GM12878 (cell line): ENCODE measurements around the gene INO80D. TPM values are rescaled to one million over a fixed set of nuclear protein-coding genes. Genes with fewer than 3 reads are reported as not detected.

Experiments
- polyA plus RNA-seq, 11 experiments: library from polyadenylated mRNA; depleted of rRNA in 4 of 11; unstranded in 6 of 11; stranded (reverse) in 5 of 11; fragments of >200 nt; fragmentation: Nextera tagmentation in 4 of 11; fragmentation: Illumina TruSeq in 1 of 11; extraction: Ambion mirVana in 4 of 11; extraction: Trizol in 1 of 11; gene quantifications; 1 replicate in 1 of 11; 2 replicates in 10 of 11; pipeline versions ENCODE4 v1.2.1 to v1.2.3, GENCODE V29; 2011 to 2016; ENCODE audit warnings: inconsistent platforms in 2 of 11, missing spikeins in 2 of 11, low read depth in 1 of 11
- small RNA-seq: library from RNA; depleted of rRNA; stranded (forward); fragments of <200 nt; gene quantifications from one replicate; pipeline ENCODE3, GENCODE V24; 2014
- total RNA-seq, 4 experiments: library from RNA; depleted of rRNA in 3 of 4; stranded (reverse); fragments of >200 nt in 3 of 4; fragmentation: Illumina TruSeq in 1 of 4; extraction: Trizol in 1 of 4; gene quantifications; 2 replicates each; pipeline versions ENCODE4 v1.2.1 to v1.2.3, GENCODE V29; 2013 to 2021

Gene INO80D
- total and polyA plus RNA-seq, 10 of the 15 experiments (the other 5 are each of a cell fraction or from before 2014, with no cell fraction given), result 0.73 to 16.3 (median 4.7) TPM

Small RNA genes within 50 kb of the gene (small RNA-seq; reads per million reads assigned to genes)
- gene RF00006 (not detected), gene RF00019 (not detected)

Other genes starting within 250 kb of the INO80D start
- 86.4 and 102 TPM in 2 replicates for gene NDUFS1, start 73.3 kb upstream of the INO80D start, total RNA-seq (2014; rRNA removed)
- 97.9 and 98.9 TPM in 2 replicates for gene NDUFS1, start 73.3 kb upstream of the INO80D start, total RNA-seq (2014; rRNA removed; fragmentation: Illumina TruSeq; extraction: Trizol)
- gene NDUFS1, start 73.3 kb upstream of the INO80D start, total RNA-seq (2021), result 89.0 and 90.6 TPM in 2 replicates
- 106 and 127 TPM in 2 replicates for gene NDUFS1, start 73.3 kb upstream of the INO80D start, polyA plus RNA-seq (2011; rRNA removed)
- gene NDUFS1, start 73.3 kb upstream of the INO80D start, polyA plus RNA-seq (2014; fragmentation: Illumina TruSeq; extraction: Trizol), result 106 and 108 TPM in 2 replicates
- gene NDUFS1, start 73.3 kb upstream of the INO80D start, polyA plus RNA-seq (2014; fragmentation: Nextera tagmentation; extraction: Ambion mirVana), result 10 to 100 TPM; 62.6 to 69.3 TPM
- 71.7 and 78.9 TPM in 2 replicates for gene NDUFS1, start 73.3 kb upstream of the INO80D start, polyA plus RNA-seq (2014; rRNA removed)
- 10 to 100 TPM; 91.7 to 92.9 TPM for gene NDUFS1, start 73.3 kb upstream of the INO80D start, polyA plus RNA-seq (2016; fragmentation: Nextera tagmentation; extraction: Ambion mirVana)
- 992 and 1,044 TPM in 2 replicates for gene EEF1B2, start 73.7 kb upstream of the INO80D start, total RNA-seq (2014; rRNA removed)
- gene EEF1B2, start 73.7 kb upstream of the INO80D start, total RNA-seq (2014; rRNA removed; fragmentation: Illumina TruSeq; extraction: Trizol), result 1,687 and 1,688 TPM in 2 replicates
- gene EEF1B2, start 73.7 kb upstream of the INO80D start, total RNA-seq (2021), result 1,132 and 1,160 TPM in 2 replicates
- gene EEF1B2, start 73.7 kb upstream of the INO80D start, polyA plus RNA-seq (2011; rRNA removed), result 1,332 and 1,837 TPM in 2 replicates
- gene EEF1B2, start 73.7 kb upstream of the INO80D start, polyA plus RNA-seq (2014; fragmentation: Illumina TruSeq; extraction: Trizol), result 1,464 and 1,657 TPM in 2 replicates
- gene EEF1B2, start 73.7 kb upstream of the INO80D start, polyA plus RNA-seq (2014; fragmentation: Nextera tagmentation; extraction: Ambion mirVana), result 1,000 to 10,000 TPM; 1,407 to 2,110 TPM
- gene EEF1B2, start 73.7 kb upstream of the INO80D start, polyA plus RNA-seq (2014; rRNA removed), result 1,093 and 1,195 TPM in 2 replicates
- gene EEF1B2, start 73.7 kb upstream of the INO80D start, polyA plus RNA-seq (2016; fragmentation: Nextera tagmentation; extraction: Ambion mirVana), result 100 to 1,000 TPM; 719 to 722 TPM
- 4.6 and 6.5 TPM in 2 replicates for gene ZDBF2, start 188.5 kb upstream of the INO80D start, total RNA-seq (2014; rRNA removed)
- 7.7 and 7.8 TPM in 2 replicates for gene ZDBF2, start 188.5 kb upstream of the INO80D start, total RNA-seq (2014; rRNA removed; fragmentation: Illumina TruSeq; extraction: Trizol)
- 5.9 and 7.3 TPM in 2 replicates for gene ZDBF2, start 188.5 kb upstream of the INO80D start, total RNA-seq (2021)
- 21.1 and 35.2 TPM in 2 replicates for gene ZDBF2, start 188.5 kb upstream of the INO80D start, polyA plus RNA-seq (2011; rRNA removed)
- gene ZDBF2, start 188.5 kb upstream of the INO80D start, polyA plus RNA-seq (2014; fragmentation: Illumina TruSeq; extraction: Trizol), result 5.2 and 5.8 TPM in 2 replicates
- gene ZDBF2, start 188.5 kb upstream of the INO80D start, polyA plus RNA-seq (2014; fragmentation: Nextera tagmentation; extraction: Ambion mirVana), result under 1 TPM; 0.60 to 0.68 TPM
- 2.2 and 3.0 TPM in 2 replicates for gene ZDBF2, start 188.5 kb upstream of the INO80D start, polyA plus RNA-seq (2014; rRNA removed)
- 1 to 10 TPM; 2.5 to 3.9 TPM for gene ZDBF2, start 188.5 kb upstream of the INO80D start, polyA plus RNA-seq (2016; fragmentation: Nextera tagmentation; extraction: Ambion mirVana)